Testis (tissue), 3 donors: Measurements from ENCODE around the gene PRKRIP1. TPM values are rescaled to one million over a fixed set of nuclear protein-coding genes. Genes with fewer than 3 reads are reported as not detected.

Experiments
- DNase-seq: peaks from one replicate; pipeline ENCODE4 v3.0.0-alpha.2; 2019
- H3K27ac ChIP-seq, 2 donors: fragments of 200-600 bp; sonication (generic); one replicate each; pipeline ENCODE4 v1.5.1; 2019
- H3K27me3 ChIP-seq: fragments of 200-600 bp; sonication (generic); one replicate; pipeline ENCODE4 v1.5.1; 2019
- H3K36me3 ChIP-seq: fragments of 200-600 bp; sonication (generic); one replicate; pipeline ENCODE4 v1.5.1; 2017; ENCODE audit warnings: low read depth; ENCODE audit errors: missing control alignments
- H3K4me1 ChIP-seq: fragments of 200-600 bp; sonication (generic); one replicate; pipeline ENCODE4 v1.5.1; 2019
- H3K4me3 ChIP-seq, 2 donors: fragments of 200-600 bp; sonication (generic); one replicate each; pipeline ENCODE4 v1.5.1; 2017 to 2019
- H3K9me3 ChIP-seq: fragments of 200-600 bp; sonication (generic); one replicate; pipeline ENCODE4 v1.5.1; 2017
- POLR2A ChIP-seq: fragments of 450-650 bp; IDR thresholded peaks from one replicate; pipeline ENCODE4 v1.6.1; 2017; ENCODE audit warnings: antibody characterized with exemption, mild to moderate bottlenecking, moderate library complexity
- WGBS, 2 donors: methylation state at CpG; one replicate each; pipeline ENCODE4 v1.1.5; 2018; 5-methylcytosine and 5-hydroxymethylcytosine counted together
- intact Hi-C: fragments of 100-400 bp; cut with DNase I; formaldehyde crosslinking; loops from one replicate; pipeline ENCODE4 v1.15.1; 2023; ENCODE audit warnings: low total_unique reads
- polyA plus RNA-seq: library from polyadenylated mRNA; stranded (reverse); fragments of 350-450 nt; fragmentation: Illumina TruSeq; extraction: RNeasy Lipid Tissue Mini Kit (QIAGEN cat#74804); gene quantifications from one replicate; pipeline ENCODE4 v1.2.3, GENCODE V29; 2014; ENCODE audit warnings: low read depth, low replicate concordance; ENCODE audit not compliant: insufficient read depth
- total RNA-seq, 2 donors: library from RNA; depleted of rRNA; stranded (reverse); fragments of >200 nt; gene quantifications; one replicate each; pipeline ENCODE4 v1.2.3, GENCODE V29; 2016
- TF ChIP-seq, protein P1 (sequence below), 3 experiments: fragments of 450-650 bp in 2 of 3; fragments of 200-600 bp in 1 of 3; sonication (generic) in 1 of 3; IDR thresholded peaks; one replicate each; pipeline ENCODE4 v1.5.1; 2016 to 2019; ENCODE audit warnings: antibody characterized with exemption in 3 of 3, mild to moderate bottlenecking in 2 of 3, moderate library complexity in 1 of 3

The PRKRIP1 gene
- total and polyA plus RNA-seq, 3 donors from 2014 or later = 50.8 to 71.1 (median 52.5) TPM

DNA sequence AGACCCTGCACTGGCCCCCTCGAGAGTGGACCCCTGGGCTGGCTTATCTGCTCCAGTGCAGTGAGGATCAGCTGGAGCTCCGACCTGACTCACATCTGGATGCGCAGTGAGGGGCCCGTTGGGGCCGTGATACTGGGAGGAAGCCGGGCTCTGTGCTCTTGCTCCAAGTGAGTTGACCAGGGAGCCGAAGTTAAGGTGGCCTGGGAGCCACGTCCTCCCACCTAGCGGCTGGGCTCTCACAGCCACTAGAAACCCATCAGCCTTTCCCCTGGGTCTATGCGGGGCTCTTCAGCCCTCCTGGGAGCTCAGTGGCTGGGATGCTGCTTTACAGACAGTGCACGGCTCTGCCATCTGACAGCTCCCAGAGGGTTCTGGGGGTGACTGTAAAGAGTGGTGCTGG is 59.4 kb downstream of the PRKRIP1 start:
- Histone ChIP-seq H3K4me3 (no peak overlapping the region), H3K4me1 (no peaks in the 10 kb centered on the region), H3K27ac (no peak overlapping the region), H3K36me3 (no peaks in the 10 kb centered on the region), H3K9me3 (no peaks in the 10 kb centered on the region), H3K27me3 (no peaks in the 10 kb centered on the region)
- DNase-seq = no peak
- 84% methylated on average over 9 of the region's 11 CpGs; no CpG with 5 or more reads in 1 of the 2 donors for WGBS, 2 donors
- intact Hi-C loops = no loop called here
- no peak for TF ChIP-seq POLR2A
- TF ChIP-seq, protein P1, sequence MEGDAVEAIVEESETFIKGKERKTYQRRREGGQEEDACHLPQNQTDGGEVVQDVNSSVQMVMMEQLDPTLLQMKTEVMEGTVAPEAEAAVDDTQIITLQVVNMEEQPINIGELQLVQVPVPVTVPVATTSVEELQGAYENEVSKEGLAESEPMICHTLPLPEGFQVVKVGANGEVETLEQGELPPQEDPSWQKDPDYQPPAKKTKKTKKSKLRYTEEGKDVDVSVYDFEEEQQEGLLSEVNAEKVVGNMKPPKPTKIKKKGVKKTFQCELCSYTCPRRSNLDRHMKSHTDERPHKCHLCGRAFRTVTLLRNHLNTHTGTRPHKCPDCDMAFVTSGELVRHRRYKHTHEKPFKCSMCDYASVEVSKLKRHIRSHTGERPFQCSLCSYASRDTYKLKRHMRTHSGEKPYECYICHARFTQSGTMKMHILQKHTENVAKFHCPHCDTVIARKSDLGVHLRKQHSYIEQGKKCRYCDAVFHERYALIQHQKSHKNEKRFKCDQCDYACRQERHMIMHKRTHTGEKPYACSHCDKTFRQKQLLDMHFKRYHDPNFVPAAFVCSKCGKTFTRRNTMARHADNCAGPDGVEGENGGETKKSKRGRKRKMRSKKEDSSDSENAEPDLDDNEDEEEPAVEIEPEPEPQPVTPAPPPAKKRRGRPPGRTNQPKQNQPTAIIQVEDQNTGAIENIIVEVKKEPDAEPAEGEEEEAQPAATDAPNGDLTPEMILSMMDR (IDR thresholded peaks at IDR 0.05) = no peak

DNA sequence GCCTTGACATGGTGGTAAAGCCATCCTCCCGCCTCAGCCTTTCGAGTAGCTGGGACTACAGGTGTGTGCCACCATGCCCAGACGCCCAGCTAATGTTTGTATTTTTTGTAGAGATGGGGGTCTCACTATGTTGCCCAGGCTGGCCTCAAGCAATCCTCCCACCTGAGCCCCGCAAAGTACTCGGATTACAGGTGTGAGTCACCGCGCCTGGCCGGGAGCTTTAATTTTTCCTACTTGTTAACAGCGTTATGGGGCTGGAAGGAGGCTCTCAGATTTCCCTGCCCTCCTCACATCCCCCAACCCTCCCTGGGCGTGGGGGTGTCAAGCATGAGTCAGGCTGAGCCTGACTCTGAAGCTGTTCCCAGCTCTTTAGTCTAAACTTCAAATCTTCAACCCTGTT is 60.2 kb downstream of the PRKRIP1 start:
- WGBS, 2 donors = 84 to 89% methylated on average over 10 of the region's 10 CpGs
- Histone ChIP-seq H3K4me3 (no peak overlapping the region), H3K36me3 (no peaks in the 10 kb centered on the region), H3K27me3 (no peaks in the 10 kb centered on the region), H3K4me1 (no peaks in the 10 kb centered on the region), H3K9me3 (no peaks in the 10 kb centered on the region), H3K27ac (no peak overlapping the region)
- DNase-seq = no peak
- TF ChIP-seq POLR2A = no peak
- TF ChIP-seq, protein P1 (IDR thresholded peaks at IDR 0.05) = no peak
- intact Hi-C loops = no loop called here

DNA sequence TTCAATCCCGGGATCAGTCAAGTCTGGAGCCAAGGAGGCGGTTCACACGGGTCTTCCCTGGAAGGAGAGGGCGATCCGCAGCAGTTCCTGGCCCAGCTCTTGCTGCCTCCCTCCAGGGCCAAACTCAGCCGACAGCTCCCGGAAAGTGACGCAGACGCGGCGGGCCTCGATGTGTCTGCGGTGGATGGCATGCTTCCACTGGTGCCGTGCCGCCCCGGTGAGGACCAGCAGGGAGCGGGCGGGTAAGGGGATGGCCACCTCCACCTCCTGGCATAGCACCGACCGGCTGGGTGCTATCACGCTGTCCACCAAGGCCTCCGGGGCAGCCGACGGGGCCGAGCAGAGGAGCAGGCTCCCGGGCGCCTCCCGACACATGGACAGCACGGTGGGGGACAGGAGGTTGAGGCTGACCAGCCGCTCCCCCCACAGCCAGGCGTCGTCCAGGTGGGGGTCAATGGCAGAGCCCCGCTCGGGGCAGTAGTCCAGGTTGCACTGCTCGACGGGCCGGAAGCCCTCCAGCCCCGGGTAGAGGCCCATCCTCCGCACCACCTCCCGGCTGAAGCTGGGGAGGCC is 61.3 kb downstream of the PRKRIP1 start:
- DNase-seq = no peak
- no peaks in the 10 kb centered on the region for H3K27me3 ChIP-seq
- intact Hi-C loops = no loop called here
- no peaks in the 10 kb centered on the region for H3K9me3 ChIP-seq
- 87 to 91% methylated on average over 15 to 40 of the region's 40 CpGs for WGBS, 2 donors
- H3K4me1 ChIP-seq = no peaks in the 10 kb centered on the region
- H3K36me3 ChIP-seq = no peaks in the 10 kb centered on the region
- H3K27ac ChIP-seq = no peak overlapping the region
- H3K4me3 ChIP-seq = no peak overlapping the region
- TF ChIP-seq POLR2A = no peak
- TF ChIP-seq, protein P1 (IDR thresholded peaks at IDR 0.05) = no peak

DNA sequence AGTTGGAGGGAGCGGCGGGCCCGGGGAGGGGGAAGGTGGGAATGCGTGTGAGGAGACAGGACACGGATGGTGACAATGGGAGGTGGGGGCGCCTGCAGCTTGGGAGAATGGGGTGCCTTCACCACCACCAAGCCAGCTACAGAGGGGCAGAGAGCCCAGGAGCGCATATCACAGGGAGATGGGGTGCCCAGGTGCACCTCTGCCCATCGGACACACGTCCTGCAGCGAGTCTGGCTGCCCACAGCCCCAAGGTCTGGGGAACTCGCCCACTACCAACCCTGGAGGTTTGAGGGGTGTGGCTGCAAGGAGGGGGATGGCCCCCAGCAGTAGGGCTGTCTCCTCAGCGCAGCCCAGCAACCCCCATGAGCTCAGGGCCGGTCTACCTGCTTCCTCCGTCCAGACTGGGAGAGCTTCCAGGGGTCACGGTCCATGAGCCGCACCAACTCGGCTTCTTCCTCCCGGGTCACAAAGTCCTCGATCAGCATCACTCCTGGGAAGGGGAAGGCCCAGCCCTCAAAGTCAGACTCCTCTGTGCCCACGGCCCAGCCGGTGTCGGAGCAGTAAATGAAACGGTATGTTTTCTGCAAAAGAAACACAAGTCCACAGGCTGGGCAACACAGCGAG is 63.2 kb downstream of the PRKRIP1 start:
- no peak for DNase-seq
- H3K36me3 ChIP-seq = no peaks in the 10 kb centered on the region
- 89 to 91% methylated on average over 20 to 24 of the region's 24 CpGs for WGBS, 2 donors

More for the DNA sequence above, 63.2 kb downstream of the PRKRIP1 start:
- Histone ChIP-seq H3K27me3 (no peaks in the 10 kb centered on the region), H3K4me3 (no peak overlapping the region), H3K9me3 (no peaks in the 10 kb centered on the region), H3K4me1 (peaks cover 8% of the 10 kb centered on the region), H3K27ac (no peak overlapping the region)
- intact Hi-C loops = no loop called here
- TF ChIP-seq, protein P1 (IDR thresholded peaks at IDR 0.05) = no peak
- TF ChIP-seq POLR2A = no peak
